SK-N-DZ (cell line): ENCODE data around the gene LASP1.
A peak's percentile ranks its signal among the peaks of the same experiment; 100 is the strongest.

Experiments used
- DNase-seq: peaks from one replicate; pipeline ENCODE4 v3.0.0-alpha.2; 2015; ENCODE audit warnings: low spot score

LASP1 gene

GRCh38 chr17:38885728-38886642, 16.1 kb downstream of the LASP1 start:
- DNase-seq, result peak; percentile 80

GRCh38 chr17:38886643-38887010, 16.8 kb downstream of the LASP1 start:
- no peak for DNase-seq

GRCh38 chr17:38888842-38889241, 19.0 kb downstream of the LASP1 start:
- no peak for DNase-seq

- DNase-seq, result no peak
Observed at GRCh38 chr17:38889745-38890409, 20.0 kb downstream of the LASP1 start.

GRCh38 chr17:38890410-38890746, 20.5 kb downstream of the LASP1 start:
- DNase-seq, result no peak

- no peak for DNase-seq
Observed at GRCh38 chr17:38891441-38891840, 21.6 kb downstream of the LASP1 start.

- DNase-seq, result no peak
Observed at GRCh38 chr17:38892083-38892482, 22.2 kb downstream of the LASP1 start.

GRCh38 chr17:38892620-38893019, 22.8 kb downstream of the LASP1 start:
- no peak for DNase-seq

GRCh38 chr17:38893113-38893512, 23.3 kb downstream of the LASP1 start:
- no peak for DNase-seq

- no peak for DNase-seq
Observed at GRCh38 chr17:38893607-38894006, 23.7 kb downstream of the LASP1 start.

GRCh38 chr17:38894276-38894675, 24.4 kb downstream of the LASP1 start:
- DNase-seq, result no peak

- DNase-seq, result no peak
Observed at GRCh38 chr17:38896346-38896954, 26.6 kb downstream of the LASP1 start.

GRCh38 chr17:38897176-38897575, 27.3 kb downstream of the LASP1 start:
- DNase-seq, result no peak

GRCh38 chr17:38897671-38898290, 27.9 kb downstream of the LASP1 start:
- DNase-seq, result no peak

- no peak for DNase-seq
Observed at GRCh38 chr17:38898291-38898679, 28.4 kb downstream of the LASP1 start.

- DNase-seq, result no peak
Observed at GRCh38 chr17:38898812-38899348, 29.0 kb downstream of the LASP1 start.

GRCh38 chr17:38899421-38899820, 29.6 kb downstream of the LASP1 start:
- DNase-seq, result no peak

- DNase-seq, result peak; percentile 73
Observed at GRCh38 chr17:38900978-38901656, 31.3 kb downstream of the LASP1 start.

GRCh38 chr17:38903404-38903803, 33.5 kb downstream of the LASP1 start:
- no peak for DNase-seq

- DNase-seq, result no peak
Observed at GRCh38 chr17:38904892-38905291, 35.0 kb downstream of the LASP1 start.

GRCh38 chr17:38905375-38905774, 35.5 kb downstream of the LASP1 start:
- DNase-seq, result no peak
